Measurements from ENCODE around the gene PAGE2B.
A peak's percentile ranks its signal among the peaks of the same experiment; 100 is the strongest.
"Not testable (repeated sequence)": the region's sequence is repeated elsewhere in the genome, so short reads cannot be mapped to it uniquely, and the experiment has no call there.

The PAGE2B gene

GRCh38 chrX:55074851-55075467 is at the start of gene PAGE2B:
PAGE2B (plus strand) TSS chrX:55075030; CDS start chrX:55076042, 1,012 bp downstream.
- DNase-seq (ENCODE audit: low spot score): no peak

GRCh38 chrX:55026143-55026542 is 48.7 kb upstream of the PAGE2B start:
- no peak for DNase-seq (ENCODE audit: low spot score)

GRCh38 chrX:55026840-55027239 is 48.0 kb upstream of the PAGE2B start:
- DNase-seq (ENCODE audit: low spot score): no peak

GRCh38 chrX:55028040-55028439 is 46.8 kb upstream of the PAGE2B start:
- no peak for DNase-seq (ENCODE audit: low spot score)

- no peak for DNase-seq (ENCODE audit: low spot score)
Observed at GRCh38 chrX:55028611-55029010, 46.2 kb upstream of the PAGE2B start.

GRCh38 chrX:55029291-55029690 is 45.5 kb upstream of the PAGE2B start:
- DNase-seq (ENCODE audit: low spot score): no peak

- no peak for DNase-seq (ENCODE audit: low spot score)
Observed at GRCh38 chrX:55030271-55031205, 44.3 kb upstream of the PAGE2B start, which contains the start of gene ALAS2. ALAS2 (minus strand) TSS chrX:55030977; CDS start chrX:55026000, 4,977 bp downstream.

- DNase-seq (ENCODE audit: low spot score): no peak
Observed at GRCh38 chrX:55033429-55033828, 41.4 kb upstream of the PAGE2B start.

GRCh38 chrX:55039471-55039870 is 35.4 kb upstream of the PAGE2B start:
- no peak for DNase-seq (ENCODE audit: low spot score)

- DNase-seq (ENCODE audit: low spot score): no peak
Observed at GRCh38 chrX:55041514-55041913, 33.3 kb upstream of the PAGE2B start.

GRCh38 chrX:55050599-55050998 is 24.2 kb upstream of the PAGE2B start:
- DNase-seq (ENCODE audit: low spot score): not testable (repeated sequence)

GRCh38 chrX:55056820-55057674 is 17.8 kb upstream of the PAGE2B start:
- DNase-seq (ENCODE audit: low spot score): peak; percentile 15

GRCh38 chrX:55057675-55058249 is 17.1 kb upstream of the PAGE2B start:
- peak; percentile 15 for DNase-seq (ENCODE audit: low spot score)

- DNase-seq (ENCODE audit: low spot score): not testable (repeated sequence)
Observed at GRCh38 chrX:55067180-55067579, 7.7 kb upstream of the PAGE2B start.

- DNase-seq (ENCODE audit: low spot score): no peak
Observed at GRCh38 chrX:55072286-55072685, 2.5 kb upstream of the PAGE2B start.

GRCh38 chrX:55088795-55089489 is 14.1 kb downstream of the PAGE2B start, which contains the start of gene PAGE2:
PAGE2 (plus strand) TSS chrX:55089018; CDS start chrX:55090021, 1,003 bp downstream.
- no peak for DNase-seq (ENCODE audit: low spot score)

GRCh38 chrX:55098691-55099090 is 23.9 kb downstream of the PAGE2B start:
- DNase-seq (ENCODE audit: low spot score): no peak

- no peak for DNase-seq (ENCODE audit: low spot score)
Observed at GRCh38 chrX:55099162-55099561, 24.3 kb downstream of the PAGE2B start.

- no peak for DNase-seq (ENCODE audit: low spot score)
Observed at GRCh38 chrX:55102754-55103153, 27.9 kb downstream of the PAGE2B start.

- DNase-seq (ENCODE audit: low spot score): no peak
Observed at GRCh38 chrX:55107262-55107661, 32.4 kb downstream of the PAGE2B start.

GRCh38 chrX:55107911-55108310 is 33.1 kb downstream of the PAGE2B start:
- DNase-seq (ENCODE audit: low spot score): no peak
